Gastroesophageal sphincter (tissue), 4 donors: ENCODE measurements around the gene DHX38. TPM values are rescaled to one million over a fixed set of nuclear protein-coding genes. Genes with fewer than 3 reads are reported as not detected.
"Not testable (repeated sequence)": the region's sequence is repeated elsewhere in the genome, so short reads cannot be mapped to it uniquely, and the experiment has no call there.

Experiments used
- ATAC-seq: fragments of 150-250 bp; one replicate; pipeline ENCODE4 v1.9.1; 2016; ENCODE audit warnings: mild to moderate bottlenecking, moderate library complexity
- H3K27ac ChIP-seq, 4 donors: fragments of 200-600 bp; sonication (generic) in 3 of 4; 1 replicate in 3 of 4; 2 replicates in 1 of 4; pipeline ENCODE4 v1.5.1; 2016 to 2019
- H3K27me3 ChIP-seq: fragments of 200-600 bp; sonication (generic); one replicate; pipeline ENCODE4 v1.5.1; 2019
- H3K36me3 ChIP-seq, 2 donors: fragments of 200-600 bp; sonication (generic); one replicate each; pipeline ENCODE4 v1.5.1; 2019; ENCODE audit warnings: control low read depth in 1 of 2
- H3K4me1 ChIP-seq, 3 donors: fragments of 200-600 bp; sonication (generic); 1 replicate in 2 of 3; 2 replicates in 1 of 3; pipeline ENCODE4 v1.5.1; 2016 to 2019; ENCODE audit warnings: control low read depth in 2 of 3
- H3K4me3 ChIP-seq, 2 donors: fragments of 200-600 bp; sonication (generic); one replicate each; pipeline ENCODE4 v1.5.1; 2019; ENCODE audit warnings: mild to moderate bottlenecking in 1 of 2, moderate library complexity in 1 of 2
- H3K9me3 ChIP-seq, 3 donors: fragments of 200-600 bp; sonication (generic); one replicate each; pipeline ENCODE4 v1.5.1; 2017 to 2019; ENCODE audit warnings: control low read depth in 2 of 3
- EP300 ChIP-seq: sonication (generic); formaldehyde crosslinking; IDR thresholded peaks from one replicate; pipeline ENCODE4 v1.6.1; 2017; ENCODE audit warnings: antibody characterized with exemption, mild to moderate bottlenecking
- POLR2A ChIP-seq, 2 donors: fragments of 450-650 bp; IDR thresholded peaks; one replicate each; pipeline ENCODE4 v1.6.1; 2017; ENCODE audit warnings: antibody characterized with exemption in 2 of 2, mild to moderate bottlenecking in 2 of 2, moderate library complexity in 1 of 2
- POLR2AphosphoS5 ChIP-seq: sonication (generic); formaldehyde crosslinking; IDR thresholded peaks from one replicate; pipeline ENCODE4 v1.6.1; 2017; ENCODE audit warnings: antibody characterized with exemption
- WGBS, 2 donors: methylation state at CpG; one replicate each; pipeline ENCODE4 v1.1.5; 2018; ENCODE audit warnings: low coverage in 1 of 2; 5-methylcytosine and 5-hydroxymethylcytosine counted together
- total RNA-seq, 4 donors: library from RNA; depleted of rRNA; stranded (reverse); fragments of >200 nt; gene quantifications; one replicate each; pipeline ENCODE4 v1.1.0, GENCODE V29; 2016
- TF ChIP-seq, protein P1 (sequence below), 4 experiments: fragments of 200-600 bp in 2 of 4; fragments of 450-650 bp in 2 of 4; sonication (generic) in 1 of 4; IDR thresholded peaks; one replicate each; pipeline ENCODE4 v1.5.1; 2017 to 2019; ENCODE audit warnings: antibody characterized with exemption in 4 of 4, mild to moderate bottlenecking in 2 of 4, moderate library complexity in 2 of 4

The DHX38 gene
- total RNA-seq, 4 donors from 2014 or later, result 32.8 to 73.8 (median 54.4) TPM

GRCh38 chr16:72061564-72061963 is 32.1 kb upstream of the DHX38 start:
- ATAC-seq, result no peak
- TF ChIP-seq EP300 (no peak), POLR2A (IDR thresholded peaks at IDR 0.05) (no peak), POLR2AphosphoS5 (no peak)
- no peak overlapping the region for H3K27ac ChIP-seq
- no peaks in the 10 kb centered on the region for H3K27me3 ChIP-seq
- 90 to 100% methylated on average over 1 of the region's 1 CpG for WGBS, 2 donors
- H3K4me3 ChIP-seq, result no peak overlapping the region
- peaks cover 0 to 5% of the 10 kb centered on the region in 2 donors for H3K36me3 ChIP-seq
- H3K9me3 ChIP-seq, result no peaks in the 10 kb centered on the region
- H3K4me1 ChIP-seq, result no peaks in the 10 kb centered on the region

DNA sequence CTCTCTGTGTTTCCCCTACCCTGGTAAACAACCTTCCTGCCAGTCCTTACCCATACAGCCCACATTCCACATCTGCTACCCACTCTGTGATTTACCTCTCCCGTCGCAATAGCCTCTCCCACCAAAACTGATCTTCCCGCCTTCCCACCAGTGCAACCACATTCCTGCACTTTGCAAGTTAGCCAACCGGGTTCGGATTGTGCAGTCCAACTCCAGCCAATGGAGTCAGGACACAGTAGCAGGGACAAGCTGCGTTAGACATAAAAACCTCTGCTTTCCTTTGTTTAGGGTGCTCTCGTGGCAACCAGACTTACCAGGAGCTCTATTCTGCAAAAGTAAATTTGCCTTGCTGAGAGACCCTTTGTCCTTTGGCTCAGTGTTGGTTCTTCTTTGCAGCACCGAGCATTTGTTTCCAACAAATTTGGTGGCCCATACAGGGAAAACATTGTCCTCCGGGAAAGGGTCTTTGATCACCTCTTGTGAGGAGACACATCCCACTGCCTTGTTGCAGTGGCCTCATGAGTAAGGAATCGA is 29.2 kb upstream of the DHX38 start:
- H3K27ac ChIP-seq, result no peak overlapping the region
- peaks cover 0 to 5% of the 10 kb centered on the region in 2 donors for H3K36me3 ChIP-seq
- no peaks in the 10 kb centered on the region for H3K9me3 ChIP-seq
- TF ChIP-seq EP300, result no peak
- no peak overlapping the region for H3K4me3 ChIP-seq
- WGBS, 2 donors, result 88 to 90% methylated on average over 2 to 9 of the region's 10 CpGs
- no peaks in the 10 kb centered on the region for H3K27me3 ChIP-seq
- ATAC-seq, result no peak
- H3K4me1 ChIP-seq, result no peaks in the 10 kb centered on the region

DNA sequence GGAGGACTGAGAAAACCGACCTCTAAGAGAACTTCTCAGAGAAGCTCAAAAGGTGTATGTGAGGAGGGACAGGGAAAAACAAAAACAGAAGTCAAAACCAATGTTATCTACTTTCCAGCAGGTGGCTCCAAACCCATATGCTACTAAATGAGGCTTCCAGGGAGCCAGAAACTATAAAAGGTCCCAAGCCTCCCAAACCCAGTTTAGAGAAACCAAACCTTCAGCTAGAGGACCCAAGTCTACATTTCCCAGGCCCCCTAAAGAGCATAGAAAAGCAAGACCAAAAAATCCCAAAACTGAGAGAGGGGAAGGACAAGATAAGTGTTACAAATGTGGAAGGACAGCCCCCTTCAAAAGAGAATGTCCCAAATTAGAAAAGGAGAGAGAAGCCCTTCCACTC is 26.9 kb upstream of the DHX38 start:
- Histone ChIP-seq H3K4me3 (no peak overlapping the region), H3K27ac (no peak overlapping the region), H3K4me1 (no peaks in the 10 kb centered on the region), H3K9me3 (no peaks in the 10 kb centered on the region), H3K27me3 (no peaks in the 10 kb centered on the region), H3K36me3 (peaks cover 0 to 4% of the 10 kb centered on the region in 2 donors)
- TF ChIP-seq EP300, result no peak
- TF ChIP-seq, protein P1, sequence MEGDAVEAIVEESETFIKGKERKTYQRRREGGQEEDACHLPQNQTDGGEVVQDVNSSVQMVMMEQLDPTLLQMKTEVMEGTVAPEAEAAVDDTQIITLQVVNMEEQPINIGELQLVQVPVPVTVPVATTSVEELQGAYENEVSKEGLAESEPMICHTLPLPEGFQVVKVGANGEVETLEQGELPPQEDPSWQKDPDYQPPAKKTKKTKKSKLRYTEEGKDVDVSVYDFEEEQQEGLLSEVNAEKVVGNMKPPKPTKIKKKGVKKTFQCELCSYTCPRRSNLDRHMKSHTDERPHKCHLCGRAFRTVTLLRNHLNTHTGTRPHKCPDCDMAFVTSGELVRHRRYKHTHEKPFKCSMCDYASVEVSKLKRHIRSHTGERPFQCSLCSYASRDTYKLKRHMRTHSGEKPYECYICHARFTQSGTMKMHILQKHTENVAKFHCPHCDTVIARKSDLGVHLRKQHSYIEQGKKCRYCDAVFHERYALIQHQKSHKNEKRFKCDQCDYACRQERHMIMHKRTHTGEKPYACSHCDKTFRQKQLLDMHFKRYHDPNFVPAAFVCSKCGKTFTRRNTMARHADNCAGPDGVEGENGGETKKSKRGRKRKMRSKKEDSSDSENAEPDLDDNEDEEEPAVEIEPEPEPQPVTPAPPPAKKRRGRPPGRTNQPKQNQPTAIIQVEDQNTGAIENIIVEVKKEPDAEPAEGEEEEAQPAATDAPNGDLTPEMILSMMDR (IDR thresholded peaks at IDR 0.05), result peak in 3 of 4 experiments; percentile 22 to 43 (median 26)
- TF ChIP-seq POLR2AphosphoS5, result no peak
- 7 to 13% methylated on average over 1 of the region's 1 CpG for WGBS, 2 donors
- ATAC-seq, result no peak

DNA sequence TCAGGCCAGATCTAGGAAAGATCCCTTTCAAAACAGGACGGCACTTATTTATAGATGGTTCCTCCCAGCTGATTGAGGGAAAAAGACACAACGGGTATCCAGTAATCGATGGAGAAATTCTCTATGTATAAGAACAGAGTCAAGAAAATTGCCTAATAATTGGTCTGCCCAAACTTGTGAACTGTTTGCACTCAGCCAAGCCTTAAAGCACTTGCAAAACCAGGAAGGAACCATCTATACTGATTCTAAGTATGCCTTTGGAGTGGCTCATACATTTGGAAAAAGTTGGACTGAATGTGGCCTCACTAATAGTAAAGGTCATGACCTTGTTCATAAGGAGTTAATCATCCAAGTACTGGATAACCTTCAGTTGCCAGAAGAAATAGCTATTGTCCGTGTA is 24.7 kb upstream of the DHX38 start:
- Histone ChIP-seq H3K9me3 (no peaks in the 10 kb centered on the region), H3K27me3 (no peaks in the 10 kb centered on the region), H3K27ac (no peak overlapping the region), H3K36me3 (no peaks in the 10 kb centered on the region), H3K4me3 (no peak overlapping the region), H3K4me1 (peaks cover 0 to 6% (median 0%) of the 10 kb centered on the region in 3 donors)
- 67 to 76% methylated on average over 3 to 4 of the region's 4 CpGs for WGBS, 2 donors
- no peak for ATAC-seq
- TF ChIP-seq, protein P1 (IDR thresholded peaks at IDR 0.05), result no peak
- TF ChIP-seq EP300 (no peak), POLR2A (IDR thresholded peaks at IDR 0.05) (no peak), POLR2AphosphoS5 (no peak)

GRCh38 chr16:72072514-72073342 is 20.9 kb upstream of the DHX38 start:
- H3K27ac ChIP-seq, result peak overlapping the region in 3 of 4 donors; percentile 10 to 58 (median 16)
- WGBS, 2 donors, result 45 to 58% methylated on average over 11 to 12 of the region's 12 CpGs
- H3K9me3 ChIP-seq, result no peaks in the 10 kb centered on the region
- H3K36me3 ChIP-seq, result peaks cover 0 to 6% of the 10 kb centered on the region in 2 donors
- ATAC-seq, result no peak
- H3K27me3 ChIP-seq, result no peaks in the 10 kb centered on the region
- H3K4me1 ChIP-seq, result peaks cover 0 to 9% (median 0%) of the 10 kb centered on the region in 3 donors
- H3K4me3 ChIP-seq, result no peak overlapping the region
- peak; percentile 39 for TF ChIP-seq POLR2AphosphoS5
- TF ChIP-seq POLR2A (IDR thresholded peaks at IDR 0.05), result no peak

DNA sequence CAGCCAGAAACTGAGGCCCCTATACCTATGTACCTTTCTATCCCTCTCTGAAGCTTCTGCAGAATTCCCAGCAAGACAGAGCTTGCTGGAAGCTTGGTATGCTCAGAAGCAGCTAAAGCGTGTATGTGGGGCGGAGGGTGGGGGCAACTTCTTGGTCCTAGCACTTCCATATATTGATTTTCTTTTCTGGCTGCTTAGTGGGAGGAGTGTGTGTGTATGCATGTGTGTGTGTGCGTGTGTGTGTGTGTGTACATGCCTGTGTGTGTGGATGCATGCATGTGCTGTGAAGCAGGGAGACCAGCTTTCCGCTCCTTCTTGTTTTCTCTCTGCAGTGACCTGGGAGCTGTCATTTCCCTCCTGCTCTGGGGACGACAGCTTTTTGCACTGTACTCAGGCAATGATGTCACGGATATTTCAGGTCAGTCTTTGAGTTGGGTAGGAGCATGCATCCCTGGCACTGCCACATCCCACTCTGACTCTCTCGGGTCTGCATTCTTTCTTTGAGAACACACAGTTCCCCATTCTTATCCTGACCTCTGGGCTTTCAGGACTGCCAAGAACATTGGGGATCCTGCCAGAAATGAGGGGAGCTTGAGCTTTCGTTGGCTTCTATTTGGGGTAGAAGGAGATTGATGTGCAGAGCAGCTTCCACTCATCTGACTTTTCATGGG is 20.0 kb upstream of the DHX38 start:
- 59 to 76% methylated on average over 5 to 7 of the region's 8 CpGs for WGBS, 2 donors
- Histone ChIP-seq H3K9me3 (no peaks in the 10 kb centered on the region), H3K36me3 (peaks cover 0 to 14% of the 10 kb centered on the region in 2 donors), H3K4me1 (peaks cover 0 to 9% (median 0%) of the 10 kb centered on the region in 3 donors), H3K27ac (peak overlapping the region in 3 of 4 donors; percentile 24 to 25 (median 24)), H3K4me3 (no peak overlapping the region), H3K27me3 (no peaks in the 10 kb centered on the region)
- TF ChIP-seq EP300, result no peak
- TF ChIP-seq, protein P1 (IDR thresholded peaks at IDR 0.05), result no peak
- peak; percentile 71 for TF ChIP-seq POLR2AphosphoS5
- TF ChIP-seq POLR2A (IDR thresholded peaks at IDR 0.05), result no peak
- ATAC-seq, result peak; percentile 43

- H3K27ac ChIP-seq, ATAC-seq, H3K9me3 ChIP-seq, H3K27me3 ChIP-seq, H3K4me1 ChIP-seq, H3K4me3 ChIP-seq: not testable (repeated sequence)
- peaks cover 0 to 14% of the 10 kb centered on the region in 2 donors for H3K36me3 ChIP-seq
- WGBS, 2 donors, result no CpG with 5 or more reads among the region's 6 CpGs
Measured at GRCh38 chr16:72075067-72075466, 18.6 kb upstream of the DHX38 start.

DNA sequence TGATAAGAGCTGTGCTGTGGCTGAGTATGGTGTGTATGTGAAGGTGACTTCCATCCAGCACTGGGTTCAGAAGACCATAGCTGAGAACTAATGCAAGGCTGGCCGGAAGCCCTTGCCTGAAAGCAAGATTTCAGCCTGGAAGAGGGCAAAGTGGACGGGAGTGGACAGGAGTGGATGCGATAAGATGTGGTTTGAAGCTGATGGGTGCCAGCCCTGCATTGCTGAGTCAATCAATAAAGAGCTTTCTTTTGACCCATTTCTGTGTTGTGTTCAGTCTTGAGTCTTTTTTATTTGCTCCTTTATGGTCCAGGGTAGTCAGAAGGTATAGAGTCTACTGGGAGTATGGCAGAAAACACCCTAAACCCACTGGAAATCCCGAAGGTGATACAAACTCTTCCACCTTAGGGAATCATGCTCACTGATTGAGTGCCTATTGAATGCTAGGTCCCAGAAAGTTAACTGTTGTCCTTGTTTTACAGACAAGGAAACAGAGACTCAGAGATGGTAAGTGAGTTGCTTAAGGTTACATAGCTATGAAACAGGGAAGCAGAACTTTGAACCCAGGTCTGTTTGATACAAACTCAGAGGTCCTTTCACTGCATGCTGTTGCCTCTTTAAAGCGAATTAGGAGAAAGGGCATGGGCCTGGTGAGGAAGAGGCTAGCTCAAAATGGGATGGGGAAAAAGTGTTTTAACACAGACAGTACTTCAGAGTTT is 16.5 kb upstream of the DHX38 start:
- peaks cover 0 to 14% of the 10 kb centered on the region in 2 donors for H3K36me3 ChIP-seq
- H3K4me3 ChIP-seq, H3K9me3 ChIP-seq, ATAC-seq, H3K27me3 ChIP-seq, H3K4me1 ChIP-seq, H3K27ac ChIP-seq: not testable (repeated sequence)
- 100% methylated on average over 1 of the region's 5 CpGs for WGBS, 2 donors
